ENCODE results near the gene FUT8.

FUT8 gene

GRCh38 chr14:65412032-65412846, at the start of gene FUT8:
Gene FUT8 (plus strand): TSS chr14:65412730. CDS start chr14:65561564, 148,834 bp downstream.
- peak; percentile 76 to 90 for DNase-seq

- no peak for DNase-seq
Measured at GRCh38 chr14:65366802-65367565, 45.5 kb upstream of the FUT8 start.

- DNase-seq: no peak
Measured at GRCh38 chr14:65369560-65369959, 43.0 kb upstream of the FUT8 start.

GRCh38 chr14:65370801-65371248, 41.7 kb upstream of the FUT8 start:
- DNase-seq: no peak

- DNase-seq: no peak
Measured at GRCh38 chr14:65371784-65372183, 40.7 kb upstream of the FUT8 start.

GRCh38 chr14:65373016-65373670, 39.4 kb upstream of the FUT8 start:
- DNase-seq: no peak

- no peak for DNase-seq
Measured at GRCh38 chr14:65373671-65374039, 38.9 kb upstream of the FUT8 start.

GRCh38 chr14:65377576-65377975, 35.0 kb upstream of the FUT8 start:
- DNase-seq: no peak

GRCh38 chr14:65382586-65382985, 29.9 kb upstream of the FUT8 start:
- no peak for DNase-seq

GRCh38 chr14:65387171-65387570, 25.4 kb upstream of the FUT8 start:
- DNase-seq: no peak

GRCh38 chr14:65387628-65388027, 24.9 kb upstream of the FUT8 start:
- DNase-seq: no peak

GRCh38 chr14:65392296-65392695, 20.2 kb upstream of the FUT8 start:
- no peak for DNase-seq

GRCh38 chr14:65396082-65396910, 16.2 kb upstream of the FUT8 start:
- DNase-seq: no peak

- no peak for DNase-seq
Measured at GRCh38 chr14:65403231-65403630, 9.3 kb upstream of the FUT8 start.

GRCh38 chr14:65408113-65408512, 4.4 kb upstream of the FUT8 start:
- DNase-seq: no peak

- DNase-seq: no peak
Measured at GRCh38 chr14:65410640-65411039, 1.9 kb upstream of the FUT8 start.

- DNase-seq: peak; percentile 86 to 89
Measured at GRCh38 chr14:65411656-65412031, 886 bp upstream of the FUT8 start.

- peak; percentile 52 to 78 for DNase-seq
Measured at GRCh38 chr14:65412856-65413738, 567 bp downstream of the FUT8 start.

GRCh38 chr14:65413739-65414045, 1.2 kb downstream of the FUT8 start:
- DNase-seq: peak in 1 of 2 experiments; percentile 12

GRCh38 chr14:65414961-65415589, 2.5 kb downstream of the FUT8 start:
- DNase-seq: peak in 1 of 2 experiments; percentile 44

GRCh38 chr14:65415613-65416012, 3.1 kb downstream of the FUT8 start:
- no peak for DNase-seq
